T1000 (cell line): ENCODE measurements around the gene HOXB4.
A peak's percentile ranks its signal among the peaks of the same experiment; 100 is the strongest.

Source experiments
- DNase-seq: peaks from one replicate; lab custom pipeline; 2025; ENCODE audit warnings: mixed read lengths; lab: John Stamatoyannopoulos, UW

HOXB4 gene

DNA sequence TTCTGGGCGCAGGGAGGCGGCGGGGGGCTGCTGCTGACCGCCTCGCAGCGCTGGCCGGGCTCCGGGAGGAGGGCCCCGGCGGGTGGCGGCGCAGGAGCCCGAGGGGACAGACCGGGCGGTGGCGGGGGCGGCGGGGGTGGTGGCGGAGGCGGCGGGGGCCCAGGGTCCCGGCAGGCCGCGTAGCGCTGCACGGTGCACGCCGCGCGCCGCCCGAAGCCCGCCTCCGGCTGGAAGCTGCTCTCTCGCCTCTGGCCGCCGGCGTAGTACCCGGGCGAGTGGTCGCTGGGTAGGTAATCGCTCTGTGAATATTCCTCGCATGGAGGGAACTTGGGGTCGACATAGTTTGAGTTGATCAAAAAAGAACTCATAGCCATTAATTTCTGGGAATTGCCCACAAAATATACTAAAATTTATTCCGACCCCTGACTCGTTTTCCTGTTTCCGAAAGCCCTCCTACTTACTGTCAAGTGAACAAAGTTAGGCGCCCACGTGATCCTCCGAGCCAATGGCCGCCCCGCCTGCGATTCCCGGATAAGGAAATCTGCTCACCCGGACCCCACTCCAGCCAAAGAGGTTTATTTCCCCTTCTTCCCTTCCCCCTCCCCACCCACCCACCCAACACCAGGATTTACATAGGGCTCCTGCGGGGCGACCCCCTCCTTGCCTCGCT, at the start of gene HOXB4:
Gene HOXB4, minus strand, starts transcription at position 405 of the 670 bp plus-strand sequence. Its CDS starts 31 bp downstream, at position 374.
- peak; percentile 25 for DNase-seq

DNA sequence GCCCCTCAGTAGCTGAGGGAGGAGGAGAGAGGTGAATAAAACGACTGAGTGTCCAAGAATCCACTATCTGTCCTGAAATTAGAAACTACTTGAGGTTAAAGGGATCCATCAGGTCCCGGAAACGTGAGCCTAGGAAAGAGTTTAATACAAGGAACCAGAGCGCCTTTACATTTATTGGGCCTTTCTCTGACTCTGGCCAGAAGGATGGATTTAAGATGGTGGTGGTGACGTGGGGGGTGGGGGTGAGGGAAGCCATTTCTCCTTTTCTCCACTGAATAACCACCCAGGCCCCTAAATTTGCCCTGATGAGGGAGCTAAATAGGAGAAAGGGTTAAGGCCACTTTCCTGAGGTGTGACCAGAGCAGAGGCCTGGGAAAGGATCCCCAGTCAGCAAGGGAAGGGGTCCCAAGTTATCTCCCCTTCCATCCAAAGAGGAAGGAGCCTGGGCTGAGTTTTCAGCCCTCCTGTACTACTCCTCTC, 49.0 kb upstream of the HOXB4 start:
- DNase-seq, result no peak

DNA sequence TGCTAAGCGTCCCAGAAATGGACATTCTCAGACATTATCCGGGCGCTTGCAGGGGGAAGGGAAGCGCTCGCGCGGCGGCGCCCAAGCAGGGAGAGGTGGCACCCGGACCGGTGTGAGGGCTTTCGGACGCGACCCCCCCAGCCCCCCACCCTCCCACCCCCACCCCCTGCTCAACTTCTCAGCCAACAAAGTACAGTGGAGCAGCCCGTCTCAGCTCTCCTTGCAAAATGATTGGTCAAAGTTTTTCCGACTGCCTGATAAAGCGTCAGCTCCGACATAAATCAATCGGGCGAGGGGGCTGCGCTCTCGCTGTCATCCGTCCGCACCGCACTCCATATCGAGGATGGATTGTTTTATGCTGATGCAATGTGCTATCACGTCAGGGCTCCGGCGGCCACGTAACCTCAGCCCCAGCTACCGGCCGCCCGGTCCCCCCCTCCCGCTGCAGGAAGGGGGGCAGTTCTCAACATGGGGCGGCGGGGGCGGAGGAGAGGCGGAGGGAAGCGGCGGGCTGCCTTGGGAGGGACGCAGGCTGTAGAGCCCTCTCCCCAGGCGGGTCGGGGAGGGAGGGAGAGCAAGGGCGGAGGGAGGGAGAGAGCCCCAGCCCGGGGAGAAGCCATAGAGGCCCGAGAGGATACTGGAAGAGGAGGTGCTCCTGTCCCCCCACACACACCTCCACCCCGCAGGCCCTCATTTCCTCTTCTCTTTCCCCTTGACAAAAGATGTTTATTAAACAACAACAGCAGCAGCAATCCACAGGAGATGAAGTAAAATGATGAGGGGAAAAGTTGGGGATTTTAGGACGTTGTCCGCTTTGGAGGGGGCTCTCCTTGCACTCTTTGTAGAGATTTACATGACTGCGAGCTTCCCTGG, 48.3 kb upstream of the HOXB4 start, which contains the start of gene HOXB9:
Gene HOXB9, minus strand, starts transcription at position 114 of the 873 bp plus-strand sequence. Its CDS starts 89 bp downstream, at position 25.
- no peak for DNase-seq

DNA sequence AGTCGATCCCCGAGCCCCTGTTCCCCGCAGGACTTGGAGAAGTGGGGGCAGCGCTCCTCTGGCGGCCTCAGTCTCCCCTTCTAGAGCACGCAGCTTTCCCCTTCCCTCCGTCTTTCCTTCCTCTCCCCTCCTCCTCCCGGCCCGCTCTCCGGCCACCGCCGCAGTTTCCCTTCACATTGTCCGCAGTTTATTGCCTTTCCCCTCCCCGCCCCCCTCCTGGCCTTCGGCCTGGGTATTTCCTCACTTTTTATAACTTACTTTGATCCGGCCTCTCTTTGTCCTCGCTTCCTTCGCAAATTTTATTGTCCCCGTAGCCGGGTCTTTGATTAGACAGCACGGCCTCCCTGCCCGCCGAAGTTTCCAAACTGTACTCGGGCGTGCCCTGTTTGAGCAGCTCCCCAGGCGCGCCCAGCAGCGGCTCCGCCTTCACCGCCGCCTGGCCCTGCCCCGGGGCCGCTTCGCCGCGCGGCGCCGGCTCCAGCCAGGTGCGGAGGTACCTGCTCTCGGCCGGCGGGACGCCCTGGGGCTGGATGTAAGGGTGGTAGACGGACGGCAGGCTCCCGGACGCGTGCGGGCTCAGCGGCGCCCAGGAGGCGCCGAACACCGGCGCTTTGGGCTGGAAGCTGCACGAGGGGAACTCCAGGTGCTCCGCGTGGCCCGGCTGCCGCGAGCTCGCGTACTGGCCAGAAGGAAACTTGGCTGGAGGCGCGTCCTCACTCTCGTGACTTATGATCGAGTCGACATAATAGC, 47.5 kb upstream of the HOXB4 start:
- DNase-seq, result no peak

DNA sequence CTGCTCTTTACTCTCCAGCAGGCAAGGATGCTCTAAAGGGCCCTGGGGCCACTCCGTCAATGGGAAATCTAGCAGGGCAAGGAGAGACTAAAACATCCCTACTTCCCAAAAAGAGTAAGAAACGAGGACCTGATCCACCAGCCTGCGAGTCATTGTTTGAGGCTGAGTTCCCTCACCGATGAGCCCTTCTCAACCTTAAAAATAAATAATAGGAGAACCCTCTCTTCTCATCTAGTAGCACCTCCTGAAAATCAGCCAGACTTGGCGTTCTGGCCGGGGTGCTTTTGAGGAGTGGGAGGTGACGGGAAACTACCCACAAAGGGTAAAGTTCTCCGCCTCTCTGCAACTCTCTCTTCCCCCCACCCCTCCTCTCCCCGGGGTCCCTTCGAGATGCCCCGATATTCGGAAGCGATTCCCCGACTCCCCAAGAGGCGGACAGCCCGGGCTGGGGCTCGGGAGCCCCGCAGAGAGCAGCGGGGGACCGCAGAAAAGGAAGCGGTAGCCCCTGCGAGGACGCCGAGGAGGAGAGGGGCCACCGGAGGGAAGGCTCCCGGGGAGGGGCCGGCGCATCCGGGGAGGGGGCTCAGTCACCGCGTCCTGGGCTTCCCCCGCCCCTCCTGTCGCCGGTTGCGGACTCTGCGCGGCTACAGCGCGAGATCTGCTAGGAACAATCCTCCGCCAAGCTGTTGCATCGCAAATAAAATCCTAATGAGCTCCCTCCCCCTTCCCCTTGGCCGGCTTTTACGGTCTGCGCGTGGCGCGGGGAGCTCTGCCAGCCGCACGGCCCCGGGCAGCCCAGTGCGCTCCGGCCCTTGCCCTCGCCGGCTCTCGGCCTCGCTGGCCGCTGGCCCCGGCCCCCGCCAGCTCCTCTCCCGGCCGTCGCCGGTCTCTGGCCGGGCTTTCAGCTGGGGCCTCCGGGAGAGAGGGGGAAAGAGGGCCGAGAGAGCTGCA, 46.7 kb upstream of the HOXB4 start:
- no peak for DNase-seq

DNA sequence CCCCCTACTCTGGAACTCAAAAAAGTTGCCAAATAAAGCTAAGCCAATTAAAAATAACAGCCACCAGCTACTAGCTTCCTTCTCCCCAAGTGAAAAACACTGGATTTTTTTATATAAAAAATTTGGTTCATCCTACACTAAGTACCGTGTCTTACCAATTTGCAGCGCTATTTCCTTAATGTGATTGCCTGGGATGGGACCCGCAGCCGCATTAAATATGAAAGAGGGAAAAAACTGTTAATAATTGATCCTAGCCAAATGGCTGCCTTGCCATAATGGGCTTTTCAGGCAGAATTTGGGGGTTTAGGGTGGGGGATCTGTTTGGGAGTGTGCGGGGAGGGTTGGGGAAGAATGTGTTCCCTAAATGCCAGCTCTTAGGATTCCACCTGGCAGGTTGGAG, 46.0 kb upstream of the HOXB4 start:
- DNase-seq, result no peak

DNA sequence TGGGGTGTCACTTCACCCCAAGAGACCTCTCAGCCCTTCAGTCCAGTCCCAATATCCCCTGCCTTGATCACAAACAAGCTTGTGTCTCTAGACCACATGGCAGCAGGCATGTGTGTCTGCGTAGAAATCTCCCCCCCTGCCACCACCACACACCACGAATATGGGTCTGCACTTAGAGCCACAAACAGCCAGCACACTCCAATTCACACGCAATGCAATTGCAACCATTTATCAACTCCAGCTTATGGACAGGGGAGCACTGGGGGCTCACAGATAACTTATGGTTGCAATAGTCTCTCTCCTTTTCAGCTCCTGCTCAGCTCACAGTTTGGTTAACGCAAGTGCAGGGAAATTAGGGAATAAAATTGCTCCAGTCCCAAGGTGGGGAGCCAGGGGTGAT, 45.4 kb upstream of the HOXB4 start:
- no peak for DNase-seq

DNA sequence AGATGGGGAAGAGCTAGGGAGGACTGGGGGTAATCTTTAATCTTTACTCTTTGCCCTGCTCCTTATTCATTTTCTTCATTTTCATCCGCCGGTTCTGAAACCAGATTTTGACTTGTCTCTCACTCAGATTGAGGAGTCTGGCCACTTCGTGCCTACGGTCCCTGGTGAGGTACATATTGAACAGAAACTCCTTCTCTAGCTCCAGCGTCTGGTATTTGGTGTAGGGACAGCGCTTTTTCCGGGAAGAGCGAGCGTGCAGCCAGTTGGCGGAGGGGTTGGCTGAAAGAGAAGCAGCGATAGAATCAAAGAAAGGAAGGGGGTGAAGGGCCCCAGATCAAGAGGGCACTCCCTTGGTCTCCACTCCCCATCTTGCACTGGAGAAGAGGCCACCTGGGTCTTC, 44.7 kb upstream of the HOXB4 start:
- no peak for DNase-seq

DNA sequence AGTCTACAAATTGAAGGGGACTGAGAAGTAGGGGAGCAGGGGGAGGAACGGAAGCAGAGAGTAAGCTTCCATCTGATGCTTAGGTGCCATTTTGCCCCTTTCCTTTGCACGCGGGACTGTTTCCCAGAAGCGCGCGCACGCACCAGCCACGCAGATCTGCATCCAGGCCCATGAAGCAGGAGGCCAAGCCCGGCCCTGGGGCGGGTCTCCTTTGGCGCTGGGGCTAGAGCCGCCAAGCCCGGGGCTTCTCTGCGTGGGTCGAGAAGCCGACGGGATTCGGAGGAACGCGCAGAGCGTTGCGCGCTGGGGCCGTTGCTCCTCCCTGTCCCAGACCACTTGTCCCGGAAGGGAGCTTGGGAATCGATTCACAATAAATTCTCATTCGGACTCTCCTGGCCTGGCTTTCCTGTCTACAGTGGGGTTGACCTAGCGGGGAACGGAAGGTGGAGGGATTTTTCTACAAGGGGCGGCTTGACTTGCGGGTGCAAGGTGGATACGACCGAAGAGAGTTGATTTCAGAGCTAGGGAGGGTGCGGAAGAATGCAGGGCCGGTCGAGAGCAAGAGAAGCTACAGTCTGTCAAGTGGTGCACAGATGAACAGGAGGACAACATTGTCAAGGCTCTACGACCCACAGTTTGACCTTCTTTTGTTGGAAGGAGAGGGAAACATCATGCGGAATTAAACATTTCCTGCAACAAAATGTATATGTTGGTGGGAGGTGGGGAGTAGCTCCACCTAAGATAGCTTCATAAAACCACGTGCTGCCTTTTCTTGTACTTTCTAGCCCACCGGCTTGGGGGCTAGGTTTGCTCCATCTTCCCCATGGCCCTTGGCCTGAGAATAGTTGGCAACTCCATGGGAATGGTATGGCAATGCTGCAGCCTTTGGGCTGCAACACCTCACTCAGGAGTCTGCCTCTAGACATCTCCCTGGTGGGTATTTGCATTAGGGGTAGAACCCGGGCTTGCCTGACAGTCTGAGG, 43.6 kb upstream of the HOXB4 start:
- DNase-seq, result no peak

DNA sequence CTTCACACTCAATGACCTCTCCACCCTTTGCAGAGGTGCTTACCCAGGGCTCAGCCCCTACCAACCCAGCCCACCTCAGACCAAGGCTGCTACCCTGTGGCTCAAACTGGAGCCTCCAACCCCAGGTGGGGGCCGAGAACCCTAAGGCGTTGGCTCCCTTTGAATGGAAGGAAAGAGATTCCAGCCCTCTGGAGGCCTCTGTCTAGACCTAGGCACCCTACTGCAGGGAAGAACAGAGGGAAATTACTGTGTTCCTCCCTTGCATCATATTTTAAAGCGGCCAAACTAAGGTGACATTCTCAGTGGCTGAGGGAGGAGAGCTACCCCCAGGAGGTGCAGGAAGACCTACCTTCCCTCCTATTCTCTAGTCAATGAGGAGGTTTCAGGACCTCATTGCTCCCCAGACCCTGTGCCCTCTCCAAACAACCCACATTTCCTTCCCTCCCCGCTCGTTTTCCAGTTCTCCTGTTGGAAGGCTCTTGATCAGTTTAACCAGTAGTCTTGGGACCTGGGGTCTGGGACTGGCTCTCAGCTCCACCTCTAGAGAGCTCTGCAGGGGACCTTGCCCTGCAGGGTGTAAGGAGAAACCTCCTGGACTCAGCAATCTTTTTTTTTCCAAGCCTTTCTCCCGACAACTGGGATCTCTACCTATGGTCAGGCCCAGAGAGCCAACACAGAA, 42.5 kb upstream of the HOXB4 start:
- no peak for DNase-seq

DNA sequence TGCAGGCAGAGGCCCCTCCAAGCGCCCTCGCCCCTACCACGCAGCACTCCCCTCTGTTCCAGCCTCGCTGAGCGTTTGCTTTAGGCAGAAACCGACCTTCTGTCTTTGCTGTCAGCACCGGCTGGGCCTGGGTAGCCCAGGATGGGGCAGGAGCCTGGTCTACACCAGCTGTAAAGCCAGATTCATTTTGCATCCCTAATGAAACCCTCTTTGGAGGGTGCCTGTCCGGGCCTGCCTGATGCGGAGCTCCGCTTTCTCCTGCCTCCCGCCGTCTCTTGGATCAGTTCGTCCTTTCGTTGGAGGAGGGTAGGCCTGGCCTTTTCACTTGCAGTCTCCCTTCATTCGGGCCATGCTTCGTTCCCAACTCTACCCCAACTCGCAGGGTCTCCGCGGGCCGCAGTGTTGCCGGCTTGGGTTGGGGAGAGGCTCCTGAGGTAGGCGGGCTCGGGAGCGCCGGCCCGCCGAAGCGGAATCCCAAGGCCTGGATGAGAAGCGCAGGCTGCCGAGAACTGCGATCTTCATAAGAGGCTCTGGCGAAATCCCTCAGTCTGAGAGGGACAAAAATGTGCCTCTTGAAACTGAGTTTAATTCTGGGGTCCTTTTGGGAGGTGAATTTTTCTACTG, 41.8 kb upstream of the HOXB4 start:
- DNase-seq, result no peak

DNA sequence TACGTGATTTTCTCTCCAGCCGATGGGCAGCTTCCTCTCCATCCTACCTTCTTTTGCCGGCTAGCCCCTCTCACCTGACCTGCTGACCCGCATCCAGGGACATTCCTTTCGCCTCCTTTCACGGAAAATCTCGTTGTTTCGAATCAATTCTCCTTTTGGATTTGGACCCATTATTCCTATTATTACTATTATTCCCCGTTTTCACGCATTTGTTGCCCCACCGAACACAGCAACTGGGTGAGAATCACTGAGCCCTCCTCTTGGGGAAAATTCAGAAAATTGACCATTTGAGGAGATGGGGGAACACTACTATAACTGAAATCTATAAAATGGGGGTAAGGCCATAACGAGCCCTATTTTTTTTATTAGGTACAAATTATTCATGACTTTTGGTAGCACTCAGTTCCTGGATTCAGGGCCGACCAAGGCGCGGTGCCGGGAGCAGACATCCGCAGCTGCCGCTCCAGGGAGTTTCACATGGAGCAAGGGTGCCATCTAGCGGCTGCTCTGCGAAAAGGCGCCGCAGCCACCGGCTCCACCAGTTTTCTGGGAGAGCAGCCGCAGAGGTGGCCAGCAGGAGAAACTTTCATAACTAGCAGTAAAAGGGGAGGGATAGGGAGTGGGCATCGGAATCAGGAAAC, 40.2 kb upstream of the HOXB4 start:
- peak; percentile 81 for DNase-seq

DNA sequence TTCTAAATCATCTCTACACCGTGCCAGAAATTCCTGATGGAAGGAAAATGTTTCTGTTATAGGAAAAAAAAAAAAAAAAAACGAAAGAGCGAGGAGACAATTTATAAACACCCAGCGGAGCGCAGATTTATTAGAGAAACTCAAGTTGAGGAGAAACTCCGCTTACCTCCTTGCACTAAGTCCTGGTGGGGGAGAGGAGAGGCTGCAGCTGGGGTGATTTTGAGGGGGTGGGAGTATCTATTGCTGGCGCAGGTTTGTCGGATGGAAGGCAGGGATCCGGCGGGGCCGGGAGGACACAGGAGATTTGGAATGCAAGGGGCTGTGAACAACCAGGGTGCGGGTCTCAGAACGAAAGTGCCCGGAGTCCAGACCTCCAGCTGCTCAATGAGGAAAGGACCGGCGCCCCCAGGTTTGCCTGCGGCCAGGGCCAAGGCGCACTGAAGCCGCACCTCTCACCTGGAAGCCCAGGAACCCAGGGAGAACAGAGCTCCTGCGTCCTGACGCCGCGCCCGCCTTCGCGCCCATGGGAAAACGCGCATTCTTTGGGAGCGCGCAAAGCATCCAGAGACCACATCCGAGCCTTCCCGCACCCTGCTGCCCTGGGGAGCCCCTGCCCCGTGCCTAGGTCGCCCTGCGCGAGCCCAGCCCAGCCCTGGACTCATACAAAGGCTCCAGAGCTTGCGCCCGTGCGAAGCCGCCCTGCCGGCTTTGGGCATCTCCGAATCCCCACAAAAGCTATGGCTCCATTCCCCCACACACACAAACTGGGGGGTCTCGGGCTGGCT, 39.5 kb upstream of the HOXB4 start:
- no peak for DNase-seq

DNA sequence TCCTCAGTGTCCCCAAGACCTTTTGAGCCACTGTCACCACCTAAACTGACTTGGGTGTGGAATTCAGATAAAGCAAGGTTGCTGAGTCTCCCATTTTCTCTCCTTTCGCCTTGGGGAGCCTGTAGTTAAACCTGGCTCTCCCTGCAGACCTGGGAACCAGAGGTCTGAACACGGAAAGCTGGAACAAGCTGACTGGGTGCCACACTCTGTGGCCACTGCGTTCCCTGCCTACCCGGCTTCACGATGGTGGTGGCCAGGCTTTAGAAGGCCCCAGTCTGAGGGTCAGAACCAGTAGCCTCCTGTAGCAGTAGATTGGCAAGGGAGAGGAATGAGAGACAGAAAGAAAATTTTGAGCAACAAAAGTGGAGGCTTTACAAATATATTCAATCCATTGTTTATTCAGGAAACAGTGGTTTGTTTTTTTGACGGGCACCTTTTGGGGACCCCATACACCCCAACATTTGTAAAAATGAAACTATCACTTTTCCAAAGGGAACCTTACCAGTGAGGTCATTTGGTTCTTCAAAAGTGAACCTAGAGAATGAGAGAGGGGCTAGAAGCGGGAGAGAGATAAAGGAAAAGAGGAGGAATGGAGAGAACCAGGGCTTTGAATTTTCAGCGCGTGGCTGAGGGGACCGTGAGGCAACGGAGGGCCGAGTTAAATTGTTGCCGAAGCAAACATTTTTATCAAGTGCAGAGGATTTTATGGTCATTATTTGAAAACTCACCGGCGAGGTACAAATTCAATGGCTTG, 38.7 kb upstream of the HOXB4 start:
- no peak for DNase-seq

DNA sequence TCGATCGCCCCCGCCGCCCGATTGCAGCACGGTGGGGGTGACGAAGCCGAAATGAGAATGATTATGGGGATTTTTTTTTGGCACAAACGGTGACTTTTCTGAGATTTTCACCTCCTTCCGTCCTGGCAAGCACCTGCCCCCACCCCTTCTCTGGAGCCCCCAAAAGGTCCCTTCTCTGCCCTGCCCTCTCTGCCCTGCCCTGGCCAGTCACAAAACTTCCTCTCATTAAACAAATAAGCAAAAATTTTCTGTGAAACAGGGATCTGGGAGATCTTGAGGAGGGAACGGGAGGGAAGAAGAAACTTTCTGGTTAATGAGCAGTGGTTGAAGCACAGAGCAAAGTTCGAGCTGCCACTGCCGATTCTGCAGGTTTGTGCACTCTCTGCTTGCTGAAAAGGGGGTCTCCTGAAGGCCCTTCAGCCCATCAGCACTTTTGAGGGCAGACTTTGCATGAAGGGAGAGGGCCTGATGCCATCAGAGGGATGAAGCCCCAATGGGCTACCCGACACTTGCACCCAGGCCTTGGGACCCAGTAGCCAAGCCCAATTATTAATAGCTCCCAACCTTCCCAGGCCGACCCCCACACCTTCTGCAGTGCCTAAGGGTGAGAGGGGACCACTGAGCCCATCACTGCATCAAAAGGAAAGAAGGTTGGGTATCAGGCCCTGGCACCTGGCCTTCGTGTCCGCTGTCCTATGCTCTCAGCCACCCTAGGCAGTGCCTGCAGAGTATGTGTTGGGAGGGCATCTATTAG, 38.0 kb upstream of the HOXB4 start:
- no peak for DNase-seq
